BLaER1 (cell line): ENCODE results near the gene CD3D.

ENCODE experiments used
- H3K27ac ChIP-seq: shearing (Covaris generic); formaldehyde crosslinking; 2 replicates; pipeline ENCODE4 v1.8.1; 2022
- H3K27me3 ChIP-seq: shearing (Covaris generic); formaldehyde crosslinking; 2 replicates; pipeline ENCODE4 v1.8.1; 2022
- H3K36me3 ChIP-seq: shearing (Covaris generic); formaldehyde crosslinking; 2 replicates; pipeline ENCODE4 v1.8.1; 2022
- H3K4me1 ChIP-seq: shearing (Covaris generic); formaldehyde crosslinking; 2 replicates; pipeline ENCODE4 v1.8.1; 2022
- H3K4me2 ChIP-seq: shearing (Covaris generic); formaldehyde crosslinking; 2 replicates; pipeline ENCODE4 v1.8.1; 2022
- H3K4me3 ChIP-seq: shearing (Covaris generic); formaldehyde crosslinking; 2 replicates; pipeline ENCODE4 v1.8.1; 2022
- H3K9ac ChIP-seq: shearing (Covaris generic); formaldehyde crosslinking; 2 replicates; pipeline ENCODE4 v1.8.1; 2022
- H3K9me3 ChIP-seq: shearing (Covaris generic); formaldehyde crosslinking; 2 replicates; pipeline ENCODE4 v1.8.1; 2022
- H4K20me1 ChIP-seq: shearing (Covaris generic); formaldehyde crosslinking; 2 replicates; pipeline ENCODE4 v1.8.1; 2022
- Cebpa-rat ChIP-seq: shearing (Covaris generic); IDR thresholded peaks from 2 replicates; pipeline ENCODE4 v1.8.1; 2022

CD3D gene

GRCh38 chr11:118341261-118341660, 1.2 kb downstream of the CD3D start:
- Histone ChIP-seq H3K4me1 (peaks cover 12% of the 10 kb centered on the region), H3K27me3 (no peaks in the 10 kb centered on the region), H3K4me2 (no peak overlapping the region), H3K36me3 (no peaks in the 10 kb centered on the region), H3K9me3 (no peaks in the 10 kb centered on the region), H3K27ac (no peak overlapping the region), H4K20me1 (no peaks in the 10 kb centered on the region), H3K9ac (no peak overlapping the region), H3K4me3 (no peak overlapping the region)
- no peak for TF ChIP-seq Cebpa-rat

GRCh38 chr11:118340449-118340848, 2.1 kb downstream of the CD3D start:
- no peaks in the 10 kb centered on the region for H4K20me1 ChIP-seq
- H3K4me3 ChIP-seq = no peak overlapping the region
- TF ChIP-seq Cebpa-rat = no peak
- no peak overlapping the region for H3K27ac ChIP-seq
- H3K9me3 ChIP-seq = no peaks in the 10 kb centered on the region
- no peaks in the 10 kb centered on the region for H3K36me3 ChIP-seq
- no peak overlapping the region for H3K4me2 ChIP-seq
- H3K27me3 ChIP-seq = no peaks in the 10 kb centered on the region
- no peak overlapping the region for H3K9ac ChIP-seq
- H3K4me1 ChIP-seq = peaks cover 12% of the 10 kb centered on the region

GRCh38 chr11:118339281-118339961, 3.1 kb downstream of the CD3D start:
- H3K27me3 ChIP-seq = no peaks in the 10 kb centered on the region
- H3K4me1 ChIP-seq = peaks cover 12% of the 10 kb centered on the region
- no peak overlapping the region for H3K4me3 ChIP-seq
- no peak for TF ChIP-seq Cebpa-rat
- peak overlapping the region; percentile 55; the same call in 1 of the 2 replicates for H3K4me2 ChIP-seq
- H4K20me1 ChIP-seq = no peaks in the 10 kb centered on the region
- no peak overlapping the region; the same call in 1 of the 2 replicates for H3K27ac ChIP-seq
- H3K9ac ChIP-seq = no peak overlapping the region
- H3K9me3 ChIP-seq = no peaks in the 10 kb centered on the region
- no peaks in the 10 kb centered on the region for H3K36me3 ChIP-seq

- Histone ChIP-seq H4K20me1 (no peaks in the 10 kb centered on the region), H3K4me3 (no peak overlapping the region), H3K36me3 (no peaks in the 10 kb centered on the region), H3K4me2 (peak overlapping the region; percentile 55), H3K4me1 (peaks cover 12% of the 10 kb centered on the region), H3K9me3 (no peaks in the 10 kb centered on the region), H3K9ac (no peak overlapping the region), H3K27me3 (no peaks in the 10 kb centered on the region), H3K27ac (peak overlapping the region; percentile 50)
- TF ChIP-seq Cebpa-rat = no peak
Measured at GRCh38 chr11:118338637-118339061, 3.9 kb downstream of the CD3D start.

- Histone ChIP-seq H3K36me3 (no peaks in the 10 kb centered on the region), H3K27me3 (no peaks in the 10 kb centered on the region), H3K9me3 (peaks cover 11% of the 10 kb centered on the region), H3K4me2 (no peak overlapping the region), H3K4me3 (no peak overlapping the region), H3K9ac (no peak overlapping the region), H4K20me1 (no peaks in the 10 kb centered on the region), H3K4me1 (peaks cover 12% of the 10 kb centered on the region), H3K27ac (no peak overlapping the region)
- no peak for TF ChIP-seq Cebpa-rat
Measured at GRCh38 chr11:118334745-118335144, 7.8 kb downstream of the CD3D start.

GRCh38 chr11:118328745-118329144, 13.8 kb downstream of the CD3D start:
- H3K4me2 ChIP-seq = no peak overlapping the region
- H3K27me3 ChIP-seq = no peaks in the 10 kb centered on the region
- H3K36me3 ChIP-seq = no peaks in the 10 kb centered on the region

GRCh38 chr11:118325283-118325682, 17.2 kb downstream of the CD3D start:
- Histone ChIP-seq H3K27me3 (no peaks in the 10 kb centered on the region), H3K9ac (no peak overlapping the region), H3K4me2 (no peak overlapping the region), H4K20me1 (no peaks in the 10 kb centered on the region), H3K27ac (no peak overlapping the region), H3K4me3 (no peak overlapping the region), H3K36me3 (no peaks in the 10 kb centered on the region), H3K4me1 (peaks cover 17% of the 10 kb centered on the region), H3K9me3 (no peaks in the 10 kb centered on the region)
- no peak for TF ChIP-seq Cebpa-rat

More at GRCh38 chr11:118328745-118329144, 13.8 kb downstream of the CD3D start:
- H3K4me1 ChIP-seq = no peaks in the 10 kb centered on the region
- TF ChIP-seq Cebpa-rat = no peak
- H3K9me3 ChIP-seq = peaks cover 11% of the 10 kb centered on the region
- no peak overlapping the region for H3K27ac ChIP-seq
- no peak overlapping the region for H3K9ac ChIP-seq
- H4K20me1 ChIP-seq = no peaks in the 10 kb centered on the region
- H3K4me3 ChIP-seq = no peak overlapping the region

- no peak for TF ChIP-seq Cebpa-rat
- H4K20me1 ChIP-seq = no peaks in the 10 kb centered on the region
- H3K4me1 ChIP-seq = peaks cover 38% of the 10 kb centered on the region
- no peaks in the 10 kb centered on the region for H3K9me3 ChIP-seq
- no peak overlapping the region for H3K4me2 ChIP-seq
- H3K4me3 ChIP-seq = no peak overlapping the region
- no peak overlapping the region; the same call in 1 of the 2 replicates for H3K27ac ChIP-seq
- H3K27me3 ChIP-seq = no peaks in the 10 kb centered on the region
- H3K9ac ChIP-seq = no peak overlapping the region
- no peaks in the 10 kb centered on the region for H3K36me3 ChIP-seq
Measured at GRCh38 chr11:118322721-118323120, 19.8 kb downstream of the CD3D start.

GRCh38 chr11:118321386-118322082, 21.0 kb downstream of the CD3D start:
- no peak for TF ChIP-seq Cebpa-rat
- H3K36me3 ChIP-seq = no peaks in the 10 kb centered on the region
- no peaks in the 10 kb centered on the region for H3K9me3 ChIP-seq
- no peak overlapping the region for H3K4me3 ChIP-seq
- H3K27ac ChIP-seq = no peak overlapping the region
- peaks cover 49% of the 10 kb centered on the region for H3K4me1 ChIP-seq
- H3K27me3 ChIP-seq = no peaks in the 10 kb centered on the region
- peak overlapping the region; percentile 37 for H3K4me2 ChIP-seq
- H3K9ac ChIP-seq = no peak overlapping the region
- H4K20me1 ChIP-seq = no peaks in the 10 kb centered on the region

- no peak for TF ChIP-seq Cebpa-rat
- Histone ChIP-seq H3K4me1 (peaks cover 59% of the 10 kb centered on the region), H3K4me2 (no peak overlapping the region), H3K36me3 (no peaks in the 10 kb centered on the region), H3K27me3 (no peaks in the 10 kb centered on the region), H3K9ac (no peak overlapping the region), H4K20me1 (no peaks in the 10 kb centered on the region), H3K4me3 (no peak overlapping the region), H3K27ac (no peak overlapping the region), H3K9me3 (no peaks in the 10 kb centered on the region)
Measured at GRCh38 chr11:118320515-118320914, 22.0 kb downstream of the CD3D start.
